ENCODE data around the gene SHANK2. TPM values are rescaled to one million over a fixed set of nuclear protein-coding genes. Genes with fewer than 3 reads are reported as not detected.

The SHANK2 gene
- total RNA-seq, 1 donor: 2.5 TPM

DNA sequence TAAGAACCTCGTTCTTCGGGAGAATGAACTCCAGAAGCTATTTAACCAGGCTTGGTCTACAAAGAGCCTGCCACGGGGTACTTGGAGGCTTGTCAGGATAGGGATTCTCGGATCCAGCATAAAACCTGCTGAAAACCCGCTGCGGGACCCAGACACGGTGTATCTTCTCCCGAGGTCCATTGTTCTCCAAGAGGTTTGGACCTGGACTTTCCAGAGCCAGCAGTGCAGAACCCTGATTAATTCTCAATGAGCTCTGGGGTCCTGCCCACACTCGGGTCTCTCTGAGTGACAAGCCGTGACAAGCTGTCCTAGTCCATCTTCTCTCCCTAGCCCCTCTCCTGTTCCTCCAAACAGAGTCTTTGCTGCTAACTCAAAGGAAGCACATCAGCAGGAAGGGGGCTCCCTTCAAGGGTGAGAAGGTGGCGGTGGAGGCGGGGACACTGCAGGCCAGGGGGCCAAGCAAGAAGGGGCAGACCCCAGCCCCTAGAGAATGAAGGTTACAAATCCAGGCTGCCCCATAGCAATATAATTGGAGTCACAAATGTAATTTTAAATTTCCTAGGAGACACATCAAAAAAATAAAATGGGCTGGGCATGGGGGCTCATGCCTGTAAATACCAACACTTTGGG, 12.2 kb downstream of the SHANK2 start:
- Histone ChIP-seq H4K20me1 (ENCODE audit: insufficient read depth, low read length) (no peaks in the 10 kb centered on the region), H2AFZ (ENCODE audit: low read length) (no peak overlapping the region), H3K36me3 (ENCODE audit: insufficient read depth, low read length) (no peaks in the 10 kb centered on the region), H3K9me3 (ENCODE audit: low read depth, low read length) (no peaks in the 10 kb centered on the region), H3K4me3 (ENCODE audit: insufficient read depth, low read length) (no peak overlapping the region), H3K27me3 (ENCODE audit: insufficient read depth, low read length) (no peaks in the 10 kb centered on the region), H3K4me1 (ENCODE audit: insufficient read depth, low read length) (peaks cover 11% of the 10 kb centered on the region), H3K79me2 (ENCODE audit: insufficient read depth, low read length) (no peaks in the 10 kb centered on the region), H3K27ac (ENCODE audit: low read depth, low read length) (no peak overlapping the region), H3K4me2 (ENCODE audit: insufficient read depth, low read length) (peak overlapping the region; percentile 86)
- TF ChIP-seq CTCF (IDR thresholded peaks at IDR 0.05; ENCODE audit: extremely low read depth, low read depth, low read length): no peak
- DNase-seq (ENCODE audit: insufficient read length, low spot score, missing footprints): no peak

DNA sequence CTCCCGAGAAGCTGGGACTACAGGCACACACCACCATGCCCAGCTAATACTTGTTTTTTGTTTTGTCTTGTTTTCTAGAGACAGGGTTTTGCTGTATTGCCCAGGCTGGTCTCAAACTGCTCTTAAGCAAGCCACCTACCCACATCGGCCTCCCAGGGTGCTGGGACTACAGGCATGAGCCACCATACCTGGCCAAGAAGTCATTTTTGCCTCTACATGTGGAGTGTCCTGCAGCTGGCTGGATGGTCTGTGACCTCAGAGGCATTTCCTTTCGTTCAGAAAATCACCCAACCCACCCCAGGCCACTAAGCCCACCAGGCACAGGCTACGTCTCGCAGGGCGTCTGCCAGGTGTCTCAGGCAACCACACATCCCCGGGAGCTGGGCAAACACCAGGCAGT, 12.8 kb downstream of the SHANK2 start:
- no peak for DNase-seq (ENCODE audit: insufficient read length, low spot score, missing footprints)
- H3K9me3 ChIP-seq (ENCODE audit: low read depth, low read length): no peaks in the 10 kb centered on the region
- peaks cover 11% of the 10 kb centered on the region for H3K4me1 ChIP-seq (ENCODE audit: insufficient read depth, low read length)
- no peaks in the 10 kb centered on the region for H3K27me3 ChIP-seq (ENCODE audit: insufficient read depth, low read length)
- TF ChIP-seq CTCF (IDR thresholded peaks at IDR 0.05; ENCODE audit: extremely low read depth, low read depth, low read length): no peak
- H3K27ac ChIP-seq (ENCODE audit: low read depth, low read length): no peak overlapping the region
- H3K4me3 ChIP-seq (ENCODE audit: insufficient read depth, low read length): no peak overlapping the region
- no peak overlapping the region for H3K4me2 ChIP-seq (ENCODE audit: insufficient read depth, low read length)
- H4K20me1 ChIP-seq (ENCODE audit: insufficient read depth, low read length): no peaks in the 10 kb centered on the region
- no peak overlapping the region for H2AFZ ChIP-seq (ENCODE audit: low read length)
- no peaks in the 10 kb centered on the region for H3K36me3 ChIP-seq (ENCODE audit: insufficient read depth, low read length)
- H3K79me2 ChIP-seq (ENCODE audit: insufficient read depth, low read length): no peaks in the 10 kb centered on the region

DNA sequence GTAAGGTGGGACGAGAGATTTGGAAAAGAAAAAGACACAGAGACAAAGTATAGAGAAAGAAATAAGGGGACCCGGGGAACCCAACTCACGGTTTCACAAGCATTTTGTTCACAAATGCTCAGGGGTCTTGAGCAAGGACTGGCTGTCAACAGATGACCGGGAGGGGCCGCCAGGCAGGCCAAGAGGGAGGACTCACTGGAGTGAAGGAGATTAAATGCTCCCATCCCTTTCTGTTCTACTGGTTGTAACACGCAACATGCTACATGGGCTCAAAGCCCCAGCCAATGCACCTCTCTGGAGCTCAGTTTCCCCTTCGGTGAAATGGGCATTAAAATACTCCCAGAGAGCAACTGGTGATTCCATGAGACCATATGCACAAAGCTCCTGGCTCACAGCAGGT, 13.4 kb downstream of the SHANK2 start:
- Histone ChIP-seq H3K4me3 (ENCODE audit: insufficient read depth, low read length) (no peak overlapping the region), H2AFZ (ENCODE audit: low read length) (no peak overlapping the region), H3K9me3 (ENCODE audit: low read depth, low read length) (no peaks in the 10 kb centered on the region), H3K79me2 (ENCODE audit: insufficient read depth, low read length) (no peaks in the 10 kb centered on the region), H3K27ac (ENCODE audit: low read depth, low read length) (no peak overlapping the region), H4K20me1 (ENCODE audit: insufficient read depth, low read length) (no peaks in the 10 kb centered on the region), H3K36me3 (ENCODE audit: insufficient read depth, low read length) (no peaks in the 10 kb centered on the region), H3K4me2 (ENCODE audit: insufficient read depth, low read length) (no peak overlapping the region), H3K4me1 (ENCODE audit: insufficient read depth, low read length) (peaks cover 11% of the 10 kb centered on the region), H3K27me3 (ENCODE audit: insufficient read depth, low read length) (no peaks in the 10 kb centered on the region)
- no peak for TF ChIP-seq CTCF (IDR thresholded peaks at IDR 0.05; ENCODE audit: extremely low read depth, low read depth, low read length)
- no peak for DNase-seq (ENCODE audit: insufficient read length, low spot score, missing footprints)

- Histone ChIP-seq H3K4me1 (ENCODE audit: insufficient read depth, low read length) (peaks cover 11% of the 10 kb centered on the region), H3K36me3 (ENCODE audit: insufficient read depth, low read length) (no peaks in the 10 kb centered on the region), H3K27me3 (ENCODE audit: insufficient read depth, low read length) (no peaks in the 10 kb centered on the region), H4K20me1 (ENCODE audit: insufficient read depth, low read length) (no peaks in the 10 kb centered on the region), H3K4me2 (ENCODE audit: insufficient read depth, low read length) (no peak overlapping the region), H3K27ac (ENCODE audit: low read depth, low read length) (no peak overlapping the region), H3K4me3 (ENCODE audit: insufficient read depth, low read length) (no peak overlapping the region), H2AFZ (ENCODE audit: low read length) (no peak overlapping the region), H3K9me3 (ENCODE audit: low read depth, low read length) (no peaks in the 10 kb centered on the region), H3K79me2 (ENCODE audit: insufficient read depth, low read length) (no peaks in the 10 kb centered on the region)
- TF ChIP-seq CTCF (IDR thresholded peaks at IDR 0.05; ENCODE audit: extremely low read depth, low read depth, low read length): no peak
- DNase-seq (ENCODE audit: insufficient read length, low spot score, missing footprints): no peak
Measured at GRCh38 chr11:71238285-71238875, 14.0 kb downstream of the SHANK2 start.
